ENCODE results near the gene DCAF4L1. TPM values are rescaled to one million over a fixed set of nuclear protein-coding genes. Genes with fewer than 3 reads are reported as not detected.

Gene DCAF4L1
- total RNA-seq, 1 donor from 2014 or later, result 0.13 TPM

GRCh38 chr4:41990365-41991111 is 9.0 kb downstream of the DCAF4L1 start, which contains the start of gene SLC30A9:
TSS of gene SLC30A9 (plus strand) at chr4:41990530. CDS start at chr4:41990652, 122 bp downstream.
- DNase-seq (ENCODE audit: low read depth), result peak; percentile 80
- Histone ChIP-seq H3K36me3 (ENCODE audit: control insufficient read depth, insufficient read depth, low read length) (no peaks in the 10 kb centered on the region), H3K27me3 (ENCODE audit: control insufficient read depth, insufficient read depth, low read length) (no peaks in the 10 kb centered on the region), H3K4me3 (ENCODE audit: low read depth, low read length) (peak within 1 kb of the TSS; percentile 86)
- TF ChIP-seq CTCF (IDR thresholded peaks at IDR 0.05; ENCODE audit: insufficient read depth, low read length, poor library complexity, severe bottlenecking), result peak; percentile 29

GRCh38 chr4:41991916-41992767 is 10.6 kb downstream of the DCAF4L1 start:
- no peak for DNase-seq (ENCODE audit: low read depth)
- H3K36me3 ChIP-seq (ENCODE audit: control insufficient read depth, insufficient read depth, low read length), result no peaks in the 10 kb centered on the region
- TF ChIP-seq CTCF (IDR thresholded peaks at IDR 0.05; ENCODE audit: insufficient read depth, low read length, poor library complexity, severe bottlenecking), result no peak
- H3K27me3 ChIP-seq (ENCODE audit: control insufficient read depth, insufficient read depth, low read length), result no peaks in the 10 kb centered on the region
- no peak overlapping the region for H3K4me3 ChIP-seq (ENCODE audit: low read depth, low read length)

- no peaks in the 10 kb centered on the region for H3K27me3 ChIP-seq (ENCODE audit: control insufficient read depth, insufficient read depth, low read length)
- H3K36me3 ChIP-seq (ENCODE audit: control insufficient read depth, insufficient read depth, low read length), result no peaks in the 10 kb centered on the region
- H3K4me3 ChIP-seq (ENCODE audit: low read depth, low read length), result no peak overlapping the region
- no peak for TF ChIP-seq CTCF (IDR thresholded peaks at IDR 0.05; ENCODE audit: insufficient read depth, low read length, poor library complexity, severe bottlenecking)
- DNase-seq (ENCODE audit: low read depth), result no peak
Observed at GRCh38 chr4:41992967-41993857, 11.7 kb downstream of the DCAF4L1 start.

- no peak for TF ChIP-seq CTCF (IDR thresholded peaks at IDR 0.05; ENCODE audit: insufficient read depth, low read length, poor library complexity, severe bottlenecking)
- no peaks in the 10 kb centered on the region for H3K36me3 ChIP-seq (ENCODE audit: control insufficient read depth, insufficient read depth, low read length)
- no peaks in the 10 kb centered on the region for H3K27me3 ChIP-seq (ENCODE audit: control insufficient read depth, insufficient read depth, low read length)
- DNase-seq (ENCODE audit: low read depth), result no peak
- no peak overlapping the region for H3K4me3 ChIP-seq (ENCODE audit: low read depth, low read length)
Observed at GRCh38 chr4:41994461-41994985, 13.0 kb downstream of the DCAF4L1 start.

GRCh38 chr4:41998019-41998418 is 16.5 kb downstream of the DCAF4L1 start:
- no peaks in the 10 kb centered on the region for H3K27me3 ChIP-seq (ENCODE audit: control insufficient read depth, insufficient read depth, low read length)
- no peak for DNase-seq (ENCODE audit: low read depth)
- no peaks in the 10 kb centered on the region for H3K36me3 ChIP-seq (ENCODE audit: control insufficient read depth, insufficient read depth, low read length)
- no peak overlapping the region for H3K4me3 ChIP-seq (ENCODE audit: low read depth, low read length)
- TF ChIP-seq CTCF (IDR thresholded peaks at IDR 0.05; ENCODE audit: insufficient read depth, low read length, poor library complexity, severe bottlenecking), result no peak
